GM18867 (cell line): Measurements from ENCODE around the gene KRT1.

Source experiments
- ATAC-seq: cut with Tn5 transposase; IDR thresholded peaks from one replicate; pipeline ENCODE4 v1.9.1; 2021; ENCODE audit warnings: mild to moderate bottlenecking, moderate library complexity; ENCODE audit not compliant: unreplicated experiment

Gene KRT1

DNA sequence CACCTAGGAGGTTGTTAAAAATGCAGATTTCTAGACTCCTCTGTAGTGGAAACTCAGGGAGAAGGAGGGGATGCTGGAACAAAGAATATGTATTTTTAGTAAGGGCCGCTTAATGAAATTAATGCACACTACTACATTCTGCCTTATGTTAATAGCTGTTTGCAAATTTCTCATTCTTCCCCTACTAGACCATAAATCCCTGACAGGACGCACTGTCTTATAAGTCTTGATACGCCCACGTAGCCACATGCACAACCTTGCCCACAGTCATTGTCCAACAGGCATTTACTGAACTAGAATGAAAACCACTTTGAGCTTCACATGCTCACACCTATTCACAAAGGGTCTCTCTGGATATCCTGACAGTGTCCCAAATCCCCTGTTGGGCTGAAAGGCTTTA lies 38.7 kb downstream of the KRT1 start:
- no peak for ATAC-seq

DNA sequence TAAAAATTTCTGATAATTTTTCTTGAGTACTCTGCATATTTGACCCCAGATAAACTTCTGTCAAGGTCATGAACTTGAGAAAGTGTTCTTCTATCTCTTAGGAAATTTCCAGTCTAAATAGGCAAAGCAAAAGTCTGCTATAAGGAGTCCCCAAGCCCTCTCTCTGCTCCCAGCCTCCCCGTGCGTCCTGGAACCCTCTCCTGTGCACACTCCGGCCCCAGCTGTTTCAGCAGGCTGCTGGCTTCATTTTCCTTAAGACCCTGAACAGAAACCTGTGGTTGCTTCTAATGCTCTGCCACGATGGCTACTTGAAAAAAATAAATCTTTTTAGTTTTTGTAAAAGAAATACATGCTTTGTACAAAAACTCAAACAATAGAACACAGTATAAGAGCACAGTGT lies 42.9 kb downstream of the KRT1 start:
- ATAC-seq = no peak

DNA sequence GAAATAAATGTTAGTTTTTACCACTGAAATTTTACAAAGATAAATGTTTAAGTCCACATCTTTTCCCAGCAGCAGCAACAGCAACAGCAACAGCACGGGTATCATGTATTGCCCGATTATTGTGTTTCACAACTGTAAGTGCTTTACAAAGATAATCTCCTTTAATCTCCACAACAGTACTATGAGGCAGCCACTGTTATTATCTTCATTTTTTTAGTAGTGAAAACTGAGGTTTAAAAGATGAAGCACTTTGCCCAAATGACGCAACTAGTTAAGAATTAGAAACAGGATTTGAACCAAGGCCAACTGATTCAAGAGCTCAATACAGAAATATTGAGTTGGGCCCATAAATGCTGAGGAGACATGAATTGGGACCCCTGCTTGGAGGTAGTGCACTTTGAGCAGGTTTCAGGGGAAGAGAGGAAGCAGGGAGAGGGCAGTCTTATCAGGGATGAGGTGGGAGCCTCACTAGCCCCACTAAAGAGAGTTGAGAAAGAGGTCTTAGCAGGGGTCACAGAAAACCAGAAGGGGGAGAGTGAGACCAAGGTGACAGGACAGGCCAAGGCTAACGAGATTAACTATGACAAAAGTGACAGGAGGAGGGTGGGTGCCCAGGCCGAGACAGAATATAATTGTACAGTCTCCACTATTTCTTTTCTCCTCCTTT lies 43.5 kb downstream of the KRT1 start:
- no peak for ATAC-seq

DNA sequence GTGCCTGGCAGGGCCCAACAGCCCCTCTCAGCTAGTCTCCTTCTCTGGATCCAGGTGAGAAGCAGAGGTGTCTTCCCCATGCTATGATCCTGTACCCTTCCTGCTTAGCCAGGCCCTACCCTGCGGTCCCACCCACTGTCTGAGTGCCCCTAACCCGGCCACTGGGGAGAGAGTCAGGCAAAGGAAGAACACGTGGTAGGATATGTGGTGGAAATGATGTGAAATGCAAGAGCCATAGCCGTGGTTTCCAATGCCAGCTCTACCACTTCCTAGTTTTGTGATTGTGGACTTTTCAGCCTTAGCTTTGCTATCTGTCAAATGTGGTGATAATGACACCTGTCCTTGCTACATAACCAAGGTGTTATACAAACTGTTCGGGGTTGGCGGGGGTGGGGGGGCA lies 44.0 kb downstream of the KRT1 start:
- no peak for ATAC-seq

DNA sequence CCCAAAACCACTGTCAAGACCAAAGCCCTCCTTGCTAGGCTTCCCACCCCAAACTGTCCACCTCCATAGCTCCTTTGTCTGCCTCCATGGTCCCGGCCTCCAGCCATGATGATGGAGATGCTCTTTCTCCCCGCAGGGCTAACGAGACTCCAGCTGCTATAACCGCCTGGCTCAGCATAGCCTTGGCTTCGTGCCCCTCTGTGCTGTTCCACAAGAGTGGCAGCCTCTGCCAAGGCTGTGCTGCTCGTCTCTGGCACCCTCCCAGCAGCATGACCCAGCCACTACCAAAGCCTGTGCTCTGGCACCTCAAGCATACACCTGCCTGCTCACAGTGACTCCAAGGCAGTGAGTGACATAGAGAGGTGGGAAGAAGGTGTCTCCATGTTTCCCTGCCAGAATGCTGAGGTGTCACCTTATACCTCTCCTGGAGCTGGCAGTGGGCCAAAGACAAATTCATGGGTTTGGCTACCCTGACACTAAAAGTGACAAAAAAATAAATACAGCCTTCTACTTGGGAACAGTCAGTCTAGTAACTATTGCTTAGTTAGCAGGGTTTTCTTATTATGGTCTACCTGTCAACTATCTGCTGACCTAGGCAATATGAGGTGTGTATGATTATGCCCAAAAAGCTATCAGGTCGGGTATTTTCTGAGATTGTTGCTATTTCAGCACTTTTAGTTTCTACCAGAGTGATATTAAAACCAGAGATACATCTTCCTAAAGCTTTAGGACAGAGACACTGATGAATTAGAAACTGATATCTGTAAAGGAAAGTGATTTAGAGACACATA lies 45.7 kb downstream of the KRT1 start:
- ATAC-seq = no peak

DNA sequence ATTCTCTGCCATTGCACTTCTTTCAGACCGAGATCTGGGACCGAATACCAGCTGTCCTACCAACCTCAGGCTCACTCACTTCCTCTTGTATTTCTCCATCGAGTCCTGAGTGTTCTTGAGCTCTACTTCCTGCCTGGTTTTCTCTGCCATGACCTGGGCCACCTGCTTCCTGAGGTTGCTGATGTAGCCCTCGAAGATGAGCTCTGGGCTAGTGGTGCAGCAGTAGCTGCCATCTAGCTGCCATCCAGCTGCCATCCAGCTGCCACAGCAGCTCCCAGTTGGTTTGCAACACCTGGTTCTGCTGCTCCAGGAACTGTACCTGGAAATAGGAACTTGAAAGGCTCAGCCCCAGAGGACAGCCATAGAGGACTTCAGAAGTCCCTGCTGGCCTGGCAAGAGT lies 46.8 kb downstream of the KRT1 start:
- no peak for ATAC-seq

DNA sequence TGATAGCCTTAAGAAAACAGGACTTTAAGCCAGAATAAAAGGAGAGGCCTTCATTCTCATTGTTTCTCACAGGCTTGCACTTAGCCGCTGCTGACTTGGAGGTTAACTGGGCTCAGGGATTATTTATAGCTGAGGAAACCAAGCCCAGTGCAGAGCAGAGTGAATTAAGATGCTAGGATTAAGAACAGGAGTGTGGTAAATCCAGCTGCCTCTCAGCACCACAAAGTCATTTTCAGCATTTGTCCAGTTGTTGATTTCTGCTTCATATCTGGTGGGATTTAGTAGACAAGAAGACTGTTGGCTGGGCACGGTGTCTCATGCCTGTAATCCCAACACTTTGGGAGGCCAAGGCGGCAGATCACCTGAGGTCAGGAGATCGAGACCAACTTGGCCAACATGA lies 47.6 kb downstream of the KRT1 start:
- no peak for ATAC-seq

DNA sequence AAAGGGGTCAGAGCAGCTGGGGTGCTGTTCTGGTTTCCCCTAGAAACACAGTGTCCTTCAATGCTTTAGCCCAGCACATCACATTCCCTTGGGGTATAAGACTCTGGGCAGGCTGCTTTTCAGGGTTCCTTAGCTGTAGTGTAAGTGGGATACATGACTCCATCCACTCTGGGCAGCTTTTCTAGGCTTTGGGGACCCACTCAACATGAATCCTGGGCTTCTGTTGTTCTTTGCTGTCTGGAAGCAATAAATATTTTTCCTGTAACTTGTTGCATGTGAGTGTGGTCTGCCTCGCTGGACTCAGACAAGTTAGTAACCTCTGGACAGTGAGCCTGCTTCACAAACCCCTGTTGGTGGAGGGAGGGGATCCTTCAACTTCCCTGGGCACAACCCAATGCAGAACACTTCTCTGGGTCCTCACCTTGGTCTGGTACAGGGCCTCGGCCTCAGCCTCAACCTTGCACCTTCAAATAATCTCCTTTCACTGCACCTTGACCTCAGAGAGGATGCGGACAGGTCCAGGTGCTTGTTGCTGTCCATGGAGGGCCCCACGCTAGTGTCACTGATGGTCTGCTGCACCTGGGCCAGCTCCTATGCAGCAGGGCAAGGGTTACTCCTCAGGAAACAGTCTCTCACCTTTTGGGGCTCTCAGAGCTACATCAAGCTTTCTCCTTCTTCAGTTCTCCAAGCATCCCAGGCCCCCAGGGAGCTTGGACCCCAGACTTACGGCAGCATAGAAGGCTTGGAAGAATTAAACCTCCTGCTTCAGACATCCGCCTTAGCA lies 48.3 kb downstream of the KRT1 start:
- ATAC-seq = no peak

DNA sequence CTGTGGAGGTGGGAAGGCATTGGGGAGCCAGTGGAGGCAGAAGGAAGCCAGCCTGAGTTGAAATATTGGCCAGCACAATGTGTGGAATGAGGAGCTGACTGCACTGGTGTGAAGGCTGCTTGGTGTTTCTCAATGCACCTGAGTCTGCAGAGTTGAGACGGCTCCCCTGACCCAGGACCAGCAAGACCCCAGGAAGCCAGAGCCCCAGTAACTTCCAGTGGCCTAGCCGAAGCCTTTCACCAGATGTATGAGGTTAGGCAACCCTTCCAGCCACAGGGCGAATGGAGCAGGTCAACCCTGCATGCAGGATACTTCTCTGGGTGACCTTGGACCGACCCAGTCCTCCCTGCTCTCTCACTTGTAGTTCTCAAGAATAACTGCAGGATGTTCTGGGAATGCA lies 48.9 kb downstream of the KRT1 start:
- ATAC-seq = no peak

DNA sequence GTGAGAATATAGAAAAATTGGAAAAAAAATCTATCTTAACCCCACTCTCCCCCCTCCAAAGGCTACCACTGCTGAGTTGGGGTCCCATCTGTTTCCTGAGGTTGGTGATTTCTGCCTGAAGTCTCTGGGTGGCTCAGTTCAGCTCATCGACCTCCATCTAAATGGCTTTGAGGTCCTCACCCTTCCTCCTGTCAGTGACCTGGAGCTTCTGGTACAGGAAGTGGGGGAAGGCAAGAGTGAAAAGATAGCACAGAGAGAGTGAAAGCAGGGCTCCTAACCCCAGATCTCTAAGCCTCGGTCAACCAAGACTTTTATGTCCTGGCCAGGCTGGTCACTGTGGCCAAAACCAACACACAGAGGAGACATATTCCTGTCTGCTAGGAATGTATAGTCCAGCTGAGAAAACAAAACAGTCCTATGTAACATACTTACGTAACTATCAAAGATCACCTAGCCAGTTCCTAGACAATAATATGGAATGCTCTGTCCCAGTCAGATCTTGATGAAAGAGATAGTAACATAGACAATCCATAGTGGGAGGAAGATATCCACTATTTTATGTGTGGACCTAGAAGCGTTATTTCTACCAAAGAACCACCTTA lies 49.5 kb downstream of the KRT1 start:
- no peak for ATAC-seq

DNA sequence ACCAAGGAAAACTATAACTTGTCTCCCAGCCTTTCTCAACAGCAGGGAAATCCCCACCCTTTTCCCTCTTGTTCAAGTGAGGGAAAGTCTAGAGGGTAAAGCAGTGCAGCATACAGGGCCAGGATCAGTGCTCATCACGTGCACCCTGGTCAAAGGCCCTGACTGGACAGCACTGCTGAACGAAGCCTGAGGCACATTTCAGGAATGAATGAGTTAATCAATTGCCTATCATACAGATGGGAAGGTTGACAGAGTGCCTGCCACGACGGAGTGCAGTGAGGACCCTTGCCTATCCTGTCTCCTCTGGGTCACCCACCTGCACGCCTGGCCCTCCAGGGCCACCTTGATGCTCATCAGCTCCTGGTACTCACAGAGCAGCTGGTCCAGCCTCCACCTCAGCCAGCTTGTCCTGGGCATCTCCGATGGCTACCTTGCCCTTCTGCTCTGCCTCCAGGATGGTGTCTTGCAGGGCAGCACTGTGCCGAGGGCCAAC lies 50.2 kb downstream of the KRT1 start:
- ATAC-seq = no peak

DNA sequence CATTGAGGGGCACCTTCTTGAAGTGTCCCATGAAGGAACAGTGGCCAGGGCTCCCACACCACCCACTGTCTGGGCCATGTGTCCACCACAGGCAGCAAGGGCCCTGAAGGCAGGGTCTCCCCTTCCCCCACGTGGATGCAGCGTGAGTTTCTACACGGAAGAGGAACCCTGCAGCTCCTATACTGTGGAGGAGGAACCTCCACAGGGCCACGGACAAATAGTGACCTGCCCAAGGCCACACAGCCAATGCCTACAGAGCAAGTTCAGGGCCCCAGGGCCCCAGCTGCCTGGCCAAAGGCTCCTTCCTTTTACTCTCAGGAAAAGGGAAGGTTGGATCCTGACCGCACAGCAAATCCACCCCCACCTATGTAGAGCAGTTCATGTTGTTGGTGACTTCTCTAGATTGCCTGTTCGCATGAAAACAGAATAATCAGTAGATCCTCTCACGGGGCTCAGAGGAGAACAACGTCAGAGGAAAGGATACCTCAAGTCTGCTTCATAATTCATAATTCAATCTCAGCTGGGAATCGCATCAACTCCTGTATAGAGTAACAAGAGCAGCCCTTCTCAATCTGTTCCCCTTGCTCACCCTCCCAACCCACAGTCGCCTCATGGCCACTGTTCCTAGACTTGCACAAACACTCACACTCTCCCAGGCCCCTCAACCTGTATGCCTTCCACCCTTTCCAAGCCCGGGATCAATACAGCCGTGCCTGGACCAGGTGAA lies 50.8 kb downstream of the KRT1 start:
- no peak for ATAC-seq

DNA sequence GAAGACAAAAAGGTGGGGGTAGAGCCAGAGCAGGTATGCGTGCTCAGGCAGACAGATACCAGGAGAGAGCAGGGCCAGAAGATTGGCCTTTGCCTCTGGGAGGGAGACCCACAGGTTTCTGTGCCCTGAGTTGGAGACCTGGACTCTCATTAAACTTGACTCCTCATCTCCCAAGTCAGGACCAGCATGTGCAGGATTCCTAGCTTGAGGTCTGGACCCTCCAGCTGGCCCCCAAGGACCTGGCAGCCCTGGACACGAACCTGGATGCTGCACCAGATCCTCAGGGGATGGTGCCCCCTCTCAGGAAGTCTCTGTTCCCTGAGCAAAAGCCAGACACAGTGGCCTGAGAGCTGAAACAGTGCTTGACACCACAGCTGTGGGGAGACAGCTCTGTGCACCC lies 51.4 kb downstream of the KRT1 start:
- no peak for ATAC-seq

DNA sequence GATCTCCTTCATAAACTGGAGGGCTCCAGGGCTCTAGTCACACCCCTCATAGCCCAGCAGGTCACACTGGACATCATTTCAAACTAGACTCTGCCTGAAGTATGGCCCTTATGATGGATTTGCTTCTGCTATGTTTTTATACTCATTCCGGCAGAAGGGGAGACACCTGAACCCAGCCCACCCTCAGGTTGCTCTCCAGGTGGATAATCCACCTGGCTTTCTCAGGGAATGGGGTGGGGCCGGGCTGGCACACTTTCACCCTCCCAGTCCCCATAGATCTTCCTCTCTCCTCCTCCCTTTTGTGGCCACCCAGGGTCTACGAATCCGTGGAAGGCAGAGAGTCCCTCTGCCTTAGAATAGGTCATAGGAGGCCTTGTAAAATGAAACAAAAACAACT lies 52.1 kb downstream of the KRT1 start:
- no peak for ATAC-seq

DNA sequence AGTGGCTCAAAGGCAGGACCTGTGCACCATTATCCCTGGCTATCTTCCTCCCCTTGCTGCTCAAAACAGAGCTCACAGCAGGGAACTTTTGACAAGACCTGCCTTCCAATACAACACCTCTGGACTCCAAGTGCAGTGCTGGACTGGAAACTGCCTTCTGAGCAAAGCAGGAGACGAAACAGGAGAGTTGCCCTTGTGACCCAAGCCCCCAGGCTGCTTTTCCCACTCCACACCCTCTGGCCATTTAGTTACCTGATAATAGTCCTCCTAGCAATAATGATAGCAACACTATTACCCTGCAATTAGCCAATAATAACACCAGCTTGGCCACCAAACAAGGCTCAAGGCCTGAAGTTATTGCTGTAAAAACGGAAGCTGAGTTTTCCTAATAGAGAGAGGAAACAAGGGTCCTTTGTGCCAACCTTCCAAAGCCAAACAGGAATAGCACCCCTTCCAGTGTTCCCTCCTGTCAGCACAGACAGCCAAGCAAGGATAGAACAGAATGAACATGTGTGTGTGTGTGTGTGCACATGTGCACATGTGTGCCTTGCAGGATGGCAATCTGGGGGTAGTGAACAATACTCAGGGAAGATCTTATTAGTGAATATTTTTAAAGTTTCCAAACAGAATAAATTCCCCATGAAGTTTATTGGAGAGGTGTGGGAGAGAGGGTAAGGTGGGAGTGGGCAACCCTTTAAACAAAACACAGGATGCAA lies 52.7 kb downstream of the KRT1 start:
- no peak for ATAC-seq
